Activated T-helper 9 cell treated with anti-CD3 and anti-CD28 coated beads, Interleukin-2, amount 50 U/mL, for 16 hours (primary cell): ENCODE data around the gene LRRC63.
A peak's percentile ranks its signal among the peaks of the same experiment; 100 is the strongest.

Source experiments
- DNase-seq: peaks from one replicate; pipeline ENCODE4 v3.0.0-alpha.2; 2020; ENCODE audit warnings: low read depth

The LRRC63 gene

DNA sequence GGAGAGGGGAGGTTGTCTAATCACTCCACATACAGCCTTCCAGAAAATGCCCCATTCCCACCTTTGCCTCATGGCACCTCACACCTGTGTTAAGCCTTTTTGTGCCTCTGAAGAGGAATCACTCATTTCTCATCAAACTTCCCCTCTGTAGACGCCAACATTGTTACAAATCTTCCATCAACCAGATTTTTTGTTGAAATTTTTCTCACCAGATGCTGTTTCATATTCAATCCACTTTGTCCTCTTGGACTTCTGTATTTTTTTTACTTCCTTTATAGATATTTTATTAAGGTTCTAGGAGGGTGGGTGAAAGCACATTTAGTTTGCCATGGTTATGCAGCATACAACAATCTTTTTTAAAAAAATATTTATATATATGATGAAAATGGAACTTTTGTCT, 101.3 kb downstream of the LRRC63 start:
- no peak for DNase-seq

DNA sequence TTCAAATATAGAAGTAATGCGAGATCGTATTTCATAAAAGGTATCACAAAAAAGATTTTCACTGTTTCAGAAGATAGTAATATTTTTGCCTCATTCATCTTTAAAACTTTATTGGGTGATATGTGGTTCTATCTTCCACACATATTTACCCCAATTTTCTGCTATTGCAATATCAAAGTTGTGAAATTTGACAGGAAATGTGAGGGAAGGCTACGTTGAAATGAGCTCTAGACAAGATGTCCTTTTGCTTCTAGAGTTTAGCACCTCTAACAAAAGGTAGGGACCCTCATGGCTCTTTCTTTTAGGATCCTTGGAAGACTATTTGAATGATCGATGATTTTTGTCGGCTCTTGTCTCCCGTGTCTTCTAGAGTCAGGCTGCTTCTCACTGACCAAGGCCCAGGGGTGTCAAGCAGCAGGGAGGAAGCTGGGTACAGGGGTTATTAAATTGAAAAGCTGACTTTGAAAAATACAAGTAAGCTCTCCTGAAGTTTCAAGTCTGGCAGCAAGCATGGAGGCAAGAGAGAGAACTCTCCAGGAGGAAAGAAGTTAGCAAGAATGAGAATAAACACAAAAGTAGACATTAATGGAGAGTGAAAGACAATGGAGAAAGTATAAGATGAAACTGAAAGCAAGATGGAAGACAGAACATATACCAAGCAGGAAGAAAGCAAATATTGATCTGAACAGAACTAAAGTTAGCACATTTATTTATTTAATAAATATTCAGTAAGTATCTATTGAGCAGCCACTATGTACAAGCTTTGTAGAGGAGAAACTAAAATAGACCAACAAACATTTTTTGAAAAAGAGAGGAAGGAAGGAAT, 101.9 kb downstream of the LRRC63 start:
- DNase-seq = no peak

DNA sequence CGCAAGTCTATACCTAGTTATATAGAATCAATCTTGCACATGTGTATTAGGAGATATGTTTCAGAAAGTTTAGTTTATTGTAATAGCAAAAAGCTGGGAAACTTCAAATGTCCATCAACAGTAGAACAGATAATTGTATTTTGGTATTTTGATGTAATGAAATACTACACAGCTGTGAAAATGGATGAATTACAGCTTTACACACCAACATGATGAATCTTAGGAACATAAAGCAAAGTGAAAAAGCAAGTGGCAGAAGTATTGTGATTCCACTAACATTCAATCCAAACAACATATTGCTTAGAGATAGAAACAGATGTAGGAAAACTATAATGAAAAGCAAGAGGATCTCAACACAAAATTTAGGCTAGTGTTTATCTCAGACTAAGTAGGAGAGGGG, 102.9 kb downstream of the LRRC63 start:
- DNase-seq = no peak

DNA sequence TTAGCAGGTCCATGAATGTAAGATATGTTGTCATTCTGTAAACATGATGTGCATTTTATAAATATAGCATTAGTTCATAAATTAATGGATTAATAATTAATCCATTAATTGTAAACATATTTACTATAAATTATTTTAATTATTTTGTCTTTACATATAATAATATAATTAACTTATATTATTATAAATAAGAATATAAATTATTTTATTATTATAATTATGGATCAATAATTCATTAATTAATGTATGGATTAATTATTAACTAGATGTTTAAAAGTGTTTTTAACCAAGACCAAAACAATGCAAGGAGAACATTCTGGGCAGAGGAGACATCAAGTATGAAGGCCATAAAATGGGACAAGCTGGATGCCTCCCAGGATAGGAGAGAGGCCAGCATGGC, 103.3 kb downstream of the LRRC63 start:
- DNase-seq = no peak

DNA sequence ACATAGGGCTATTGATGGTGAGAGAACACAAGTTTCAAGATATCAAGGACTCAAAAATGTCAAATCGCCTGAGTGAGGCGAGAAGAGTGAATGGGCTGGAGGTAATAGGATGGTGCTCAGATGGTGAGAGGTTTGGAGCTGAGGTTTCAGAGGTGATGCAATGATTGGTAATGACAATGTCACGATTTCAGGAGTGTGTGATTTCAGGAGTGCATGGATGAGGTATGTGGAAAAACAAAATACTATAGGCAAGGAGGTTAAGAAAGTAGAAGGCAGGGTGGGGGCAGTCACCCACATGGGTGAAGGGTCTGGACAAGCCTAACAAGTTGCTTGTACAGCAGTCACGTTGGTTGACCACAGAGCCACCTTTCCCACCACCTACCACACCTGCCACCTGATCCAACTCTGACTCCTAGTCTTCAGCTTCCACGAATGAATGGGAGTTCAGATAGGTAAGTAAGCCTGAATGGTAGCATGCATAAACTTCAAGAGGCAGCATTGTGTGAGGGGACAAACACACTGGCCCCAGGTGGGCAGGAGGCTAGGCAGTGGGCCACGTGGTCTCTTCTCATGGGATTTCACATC, 103.9 kb downstream of the LRRC63 start:
- DNase-seq = no peak

DNA sequence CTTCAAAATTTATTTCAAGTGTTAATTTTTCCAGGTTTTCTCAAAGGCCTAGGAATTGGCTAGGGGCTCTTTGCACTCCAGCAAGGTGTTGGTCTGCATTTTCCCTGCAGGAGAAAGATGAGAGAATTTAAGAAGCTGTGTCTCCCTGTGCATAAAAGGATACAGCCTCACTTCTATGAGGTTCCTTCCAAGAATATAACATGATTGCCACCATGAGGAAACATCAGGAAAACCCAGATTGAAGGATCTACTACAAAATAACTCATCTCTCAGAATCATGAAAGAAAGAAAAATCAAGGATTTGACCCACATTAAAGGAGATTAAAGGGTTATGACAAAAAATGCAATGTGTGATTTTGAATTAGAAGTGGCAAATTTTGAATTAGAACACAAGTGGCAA, 105.4 kb downstream of the LRRC63 start:
- DNase-seq = no peak

DNA sequence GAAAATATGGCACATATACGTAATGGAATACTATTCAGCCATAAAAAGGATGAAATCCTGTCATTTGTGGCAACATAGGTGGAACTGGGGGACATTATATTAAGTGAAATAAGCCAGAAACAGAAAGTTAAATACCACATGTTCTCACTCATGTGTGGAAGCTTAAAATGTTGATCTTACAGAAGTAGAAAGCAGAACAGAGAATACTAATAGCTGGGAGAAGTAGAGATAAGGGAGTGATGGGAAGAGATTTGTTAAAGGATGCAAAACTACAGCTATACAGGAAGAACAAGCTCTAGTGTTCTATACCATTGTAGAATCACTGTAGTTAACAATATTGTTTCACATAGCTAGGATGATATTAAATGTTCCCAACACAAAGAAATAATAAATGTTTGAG, 107.3 kb downstream of the LRRC63 start:
- no peak for DNase-seq

DNA sequence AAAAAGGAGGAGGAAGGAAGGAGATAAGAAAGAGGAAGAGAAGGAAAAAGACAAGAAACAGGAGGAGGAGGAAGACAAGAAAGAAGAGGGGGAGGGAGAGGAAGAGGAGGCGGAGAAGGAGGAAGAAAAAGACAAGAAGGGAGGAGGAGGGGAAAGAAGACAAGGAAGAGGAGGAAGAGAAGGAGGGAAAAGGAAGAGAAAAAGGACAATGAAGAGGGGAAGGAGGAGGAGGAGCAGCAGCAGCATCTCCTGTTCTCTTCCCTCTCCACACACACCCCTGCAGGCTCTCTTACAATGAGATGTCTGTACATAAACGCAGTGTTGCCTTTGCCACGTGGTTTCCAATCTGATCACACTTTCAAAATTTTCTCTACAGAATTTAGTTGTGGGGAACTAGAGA, 108.7 kb downstream of the LRRC63 start:
- no peak for DNase-seq

DNA sequence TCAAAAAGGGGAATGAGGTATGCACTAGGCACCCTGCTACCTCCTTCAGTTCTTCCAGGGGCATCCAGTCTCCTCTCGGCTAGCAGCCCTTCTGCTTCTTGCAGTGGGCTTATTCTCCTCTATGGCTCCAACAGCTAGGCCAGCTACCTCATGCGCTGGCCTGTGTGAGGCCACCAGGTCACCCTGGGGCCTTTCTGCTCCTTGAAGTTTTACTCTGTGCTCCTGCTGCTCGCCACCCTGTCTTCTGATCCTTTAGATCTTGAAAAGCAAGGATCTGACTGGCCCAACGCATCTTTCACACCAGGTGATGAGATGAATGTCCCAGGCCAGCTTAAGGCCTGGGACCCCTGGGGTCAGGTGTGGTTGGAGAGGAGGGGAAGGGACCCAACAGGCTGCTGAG, 109.1 kb downstream of the LRRC63 start:
- DNase-seq = no peak

DNA sequence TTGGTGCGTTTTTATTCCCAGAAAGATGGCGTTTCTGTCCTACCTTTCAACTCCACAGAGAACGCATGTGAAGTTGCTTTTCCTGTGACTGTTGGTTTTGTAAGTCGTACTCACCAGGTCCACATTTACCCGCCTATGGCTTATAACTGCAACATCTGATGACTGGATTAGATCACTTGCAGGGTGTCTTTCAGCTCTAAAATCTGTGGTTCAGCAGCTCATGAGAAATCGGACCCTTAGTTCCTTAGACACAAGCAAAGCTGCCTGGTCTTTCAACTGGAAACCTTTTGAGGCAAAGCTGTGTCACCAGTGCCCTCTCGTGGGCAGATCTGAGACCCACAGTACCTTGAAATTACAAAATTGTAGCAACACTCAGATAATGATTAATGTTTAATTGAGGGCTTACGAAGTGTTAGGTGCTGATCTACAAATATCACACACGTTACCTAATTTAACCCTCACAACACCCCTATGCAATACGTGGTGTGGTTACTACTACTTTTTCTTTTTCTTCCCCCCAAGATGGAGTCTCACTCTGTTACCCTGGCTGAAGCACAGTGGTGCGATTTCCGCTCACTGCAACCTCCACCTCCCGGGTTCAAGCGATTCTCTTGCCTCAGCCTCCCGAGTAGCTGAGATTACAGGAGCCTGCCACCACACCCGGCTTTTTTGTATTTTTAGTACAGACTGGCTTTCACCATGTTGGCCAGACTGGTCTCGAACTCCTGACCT, 109.9 kb downstream of the LRRC63 start:
- peak; percentile 37 for DNase-seq

DNA sequence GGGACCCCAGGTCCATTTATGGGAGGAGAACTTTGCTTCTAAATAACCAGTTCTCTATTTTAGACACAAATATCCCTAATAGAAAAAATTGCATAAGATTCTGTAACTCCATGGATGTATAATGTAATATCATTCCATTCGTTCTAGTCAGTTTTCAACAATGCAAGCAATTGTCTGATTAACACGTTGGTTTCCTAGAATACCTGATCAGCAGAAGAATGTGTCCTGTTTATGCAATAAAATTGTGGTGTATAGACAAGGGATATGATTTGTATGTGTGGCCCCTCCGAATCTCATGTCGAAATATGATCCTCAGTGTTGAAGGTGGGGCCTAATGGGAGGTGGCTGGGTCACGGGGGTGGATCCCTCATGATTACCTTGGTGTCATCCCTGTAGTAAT, 113.2 kb downstream of the LRRC63 start:
- no peak for DNase-seq
